Left renal cortex interstitium (tissue), 4 donors: ENCODE data around the gene HTD2. TPM values are rescaled to one million over a fixed set of nuclear protein-coding genes. Genes with fewer than 3 reads are reported as not detected.
A peak's percentile ranks its signal among the peaks of the same experiment; 100 is the strongest.
"Not testable (repeated sequence)": the region's sequence is repeated elsewhere in the genome, so short reads cannot be mapped to it uniquely, and the experiment has no call there.

Experiments
- DNase-seq, 4 donors: peaks; one replicate each; pipeline ENCODE4 v3.0.0-alpha.2; 2013; ENCODE audit warnings: low read depth in 4 of 4, low spot score in 2 of 4, missing footprints in 1 of 4
- polyA plus RNA-seq, 4 donors: library from polyadenylated mRNA; unstranded; fragments of 120-200 nt; gene quantifications; one replicate each; pipeline ENCODE4 v1.2.1, GENCODE V29; 2013; ENCODE audit not compliant: insufficient read length in 4 of 4

HTD2 gene
- polyA plus RNA-seq, 4 donors: 10.5 to 17.9 (median 14.3) TPM

- no peak for DNase-seq
Measured at GRCh38 chr3:58329922-58330413, 23.6 kb downstream of the HTD2 start.

GRCh38 chr3:58331593-58332152, 25.4 kb downstream of the HTD2 start:
- no peak for DNase-seq

GRCh38 chr3:58332575-58333188, 26.4 kb downstream of the HTD2 start, which contains the start of gene PXK:
Gene PXK (plus strand): TSS chr3:58332892. CDS start chr3:58332989, 97 bp downstream.
- peak; percentile 31 to 63 (median 58) for DNase-seq

- DNase-seq: no peak
Measured at GRCh38 chr3:58333206-58334012, 27.1 kb downstream of the HTD2 start.

- DNase-seq: no peak
Measured at GRCh38 chr3:58334013-58334321, 27.6 kb downstream of the HTD2 start.

GRCh38 chr3:58334506-58334884, 28.2 kb downstream of the HTD2 start:
- DNase-seq: no peak

- DNase-seq: no peak
Measured at GRCh38 chr3:58335652-58335947, 29.3 kb downstream of the HTD2 start.

GRCh38 chr3:58336135-58336882, 30.0 kb downstream of the HTD2 start:
- no peak for DNase-seq

GRCh38 chr3:58337190-58337589, 30.9 kb downstream of the HTD2 start:
- DNase-seq: no peak

- DNase-seq: not testable (repeated sequence)
Measured at GRCh38 chr3:58339146-58339545, 32.8 kb downstream of the HTD2 start.

GRCh38 chr3:58340594-58341244, 34.4 kb downstream of the HTD2 start:
- no peak for DNase-seq

- no peak for DNase-seq
Measured at GRCh38 chr3:58341376-58341775, 35.1 kb downstream of the HTD2 start.

- DNase-seq: no peak
Measured at GRCh38 chr3:58342676-58343075, 36.4 kb downstream of the HTD2 start.

GRCh38 chr3:58345457-58345856, 39.1 kb downstream of the HTD2 start:
- DNase-seq: no peak

GRCh38 chr3:58346368-58346767, 40.0 kb downstream of the HTD2 start:
- DNase-seq: no peak

- no peak for DNase-seq
Measured at GRCh38 chr3:58347984-58348383, 41.7 kb downstream of the HTD2 start.

GRCh38 chr3:58349792-58350626, 43.7 kb downstream of the HTD2 start:
- DNase-seq: no peak

GRCh38 chr3:58350627-58351013, 44.3 kb downstream of the HTD2 start:
- DNase-seq: no peak

GRCh38 chr3:58351920-58352319, 45.6 kb downstream of the HTD2 start:
- no peak for DNase-seq

GRCh38 chr3:58352626-58353025, 46.3 kb downstream of the HTD2 start:
- DNase-seq: no peak
